Astrocyte of the hippocampus (primary cell): ENCODE measurements around the gene TLE5.
A peak's percentile ranks its signal among the peaks of the same experiment; 100 is the strongest.
"Not testable (repeated sequence)": the region's sequence is repeated elsewhere in the genome, so short reads cannot be mapped to it uniquely, and the experiment has no call there.

Experiments
- DNase-seq: peaks from one replicate; pipeline ENCODE4 v3.0.0; 2011; ENCODE audit warnings: low read depth, low spot score

Gene TLE5

DNA sequence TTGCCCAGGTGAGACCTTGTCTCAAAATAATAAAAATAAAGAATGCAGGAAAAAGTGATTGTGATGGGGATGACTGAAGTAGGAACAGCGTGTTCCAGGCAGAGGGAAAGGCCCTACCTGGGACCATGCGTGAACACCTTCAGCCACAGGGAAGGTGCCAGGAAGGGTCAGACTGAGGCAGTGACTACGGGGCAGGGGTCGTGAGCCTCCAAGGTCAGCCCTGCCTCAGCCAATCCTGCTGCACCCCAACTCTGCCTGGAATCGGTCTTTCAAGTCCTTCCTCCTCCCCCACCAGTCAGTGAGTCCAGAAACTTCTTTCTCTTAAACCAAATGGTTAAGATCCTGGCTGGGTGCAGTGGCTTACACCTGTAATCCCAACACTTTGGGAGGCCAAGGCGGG, 17.1 kb downstream of the TLE5 start:
- DNase-seq, result no peak

DNA sequence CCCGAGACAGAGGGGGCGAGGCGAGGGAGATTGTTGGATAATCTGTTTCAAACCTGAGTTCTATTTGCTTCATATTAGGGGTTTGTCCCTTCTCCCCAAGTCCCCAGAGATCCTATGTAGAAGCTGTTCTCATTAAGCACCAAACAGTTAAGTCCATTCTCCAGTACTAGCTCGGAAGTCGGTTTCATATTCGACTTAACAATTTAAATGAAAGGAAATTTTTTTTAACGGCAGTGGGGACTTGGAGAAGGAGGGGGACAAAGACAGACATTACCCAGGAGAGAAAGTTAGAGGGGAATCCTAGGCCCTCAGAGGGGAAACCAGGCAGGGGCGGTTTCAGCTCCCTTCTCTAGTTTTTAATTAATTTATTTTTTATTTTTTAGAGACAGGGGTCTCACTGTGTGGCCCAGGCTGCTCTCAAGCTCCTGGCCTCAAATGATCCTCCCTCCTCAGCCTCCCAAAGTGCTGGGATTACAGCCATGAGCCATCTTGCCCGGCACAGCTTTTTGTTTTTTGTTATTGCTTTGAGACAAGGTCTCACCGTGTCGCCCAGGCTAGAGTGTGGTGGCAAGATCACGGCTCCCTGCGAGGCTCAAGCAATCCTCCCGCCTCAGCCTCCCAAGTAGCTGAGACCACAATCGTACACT, 19.6 kb downstream of the TLE5 start:
- no peak for DNase-seq

DNA sequence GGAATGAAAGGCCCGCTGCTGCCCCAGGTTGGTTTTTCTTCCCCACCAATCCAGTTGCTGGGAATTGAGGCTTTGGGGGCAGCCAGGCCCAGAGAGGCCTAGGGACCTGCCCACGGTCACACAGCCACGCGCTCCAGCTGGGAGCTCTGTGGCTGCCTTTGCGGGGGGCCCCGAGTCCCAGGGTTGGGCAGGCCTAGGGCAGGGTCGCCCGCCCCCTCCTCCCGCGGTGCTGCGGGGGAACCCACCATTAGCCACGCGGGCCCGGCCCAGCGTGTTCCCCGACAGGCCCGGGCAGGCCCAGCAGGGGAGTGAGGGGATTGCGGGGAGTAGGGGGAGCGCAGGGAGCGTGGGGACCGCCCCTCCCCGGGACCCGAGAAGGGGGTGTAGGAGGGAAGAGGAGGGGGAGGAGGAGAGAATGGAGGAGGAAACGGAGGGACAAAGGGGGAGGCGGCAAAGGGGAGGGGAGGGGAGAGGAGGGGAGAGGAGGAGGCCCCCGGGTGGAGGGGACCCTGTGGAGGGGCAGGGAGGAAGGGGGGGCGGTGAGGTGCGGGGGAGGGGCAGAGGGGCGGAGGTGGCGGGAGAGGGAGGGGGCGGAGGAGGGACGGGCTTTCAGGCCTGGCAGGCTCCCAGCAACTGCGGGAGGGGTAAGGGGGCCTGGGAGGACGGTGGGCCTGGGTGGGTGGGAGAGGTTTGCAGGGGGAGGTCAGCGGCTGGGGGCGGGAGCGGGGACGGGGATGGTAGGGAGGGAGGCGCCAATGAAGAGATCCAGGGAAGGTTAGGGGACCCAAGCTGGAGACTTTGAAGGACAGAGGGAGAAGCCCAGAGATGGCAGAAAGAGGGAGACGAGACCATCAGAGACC, 20.3 kb downstream of the TLE5 start:
- DNase-seq, result no peak

DNA sequence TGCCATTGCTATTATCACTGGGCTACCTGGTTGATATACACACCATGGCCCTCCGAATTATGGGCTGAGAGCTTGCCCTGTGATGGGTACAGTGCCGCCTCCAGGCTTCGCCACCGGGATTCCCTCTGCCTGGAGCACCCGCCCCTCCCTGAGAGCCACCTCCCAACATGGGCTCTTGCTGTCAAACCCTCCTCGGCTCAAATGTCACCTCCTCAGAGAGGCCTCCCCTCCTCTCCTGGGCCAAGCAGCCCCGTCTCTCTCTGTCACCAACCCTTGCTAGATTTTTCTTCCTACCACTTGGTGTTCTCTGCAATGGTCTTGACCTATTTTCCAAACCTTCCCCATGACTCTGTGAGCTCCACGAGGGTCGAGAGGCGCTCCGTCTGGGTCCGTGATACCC, 21.0 kb downstream of the TLE5 start:
- DNase-seq, result no peak

DNA sequence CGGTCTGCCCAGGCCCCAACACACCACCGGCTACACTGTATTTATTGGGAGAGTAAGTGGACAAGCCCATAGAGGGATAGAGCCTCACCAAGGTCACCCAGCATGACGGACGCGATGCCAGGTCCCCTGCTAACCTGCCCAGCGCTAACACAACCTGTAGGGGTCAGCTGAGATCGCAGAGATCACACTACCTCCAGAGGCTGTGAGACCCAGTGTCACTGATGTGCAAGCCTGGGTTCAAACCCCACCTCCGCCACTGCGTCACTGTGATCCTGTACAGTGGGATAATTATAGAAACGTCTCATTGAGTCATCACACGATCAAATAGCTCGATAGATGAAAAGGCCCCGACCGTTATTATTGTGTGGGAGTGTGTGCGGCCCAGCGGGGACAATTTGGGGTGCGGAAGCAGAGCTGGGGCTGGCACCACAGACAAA, 22.6 kb downstream of the TLE5 start:
- DNase-seq, result no peak

DNA sequence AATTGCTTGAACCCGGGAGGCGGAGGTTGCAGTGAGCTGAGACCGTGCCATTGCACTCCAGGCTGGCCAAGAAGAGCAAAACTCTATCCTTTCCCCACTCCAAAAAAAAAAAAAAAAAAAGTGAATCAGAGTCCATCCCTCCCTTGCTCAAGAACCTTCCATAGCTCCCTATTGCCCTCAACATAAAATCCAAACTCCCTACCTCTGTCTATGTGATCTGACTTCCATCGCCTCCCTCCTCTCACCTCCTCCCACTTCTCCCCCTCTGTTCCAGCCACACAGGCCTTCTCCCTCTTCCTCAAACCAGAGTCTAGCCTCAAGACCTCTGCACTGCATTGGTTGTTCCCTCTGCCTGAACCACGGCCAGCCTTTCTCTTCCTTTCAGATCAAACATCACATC, 23.2 kb downstream of the TLE5 start:
- no peak for DNase-seq

DNA sequence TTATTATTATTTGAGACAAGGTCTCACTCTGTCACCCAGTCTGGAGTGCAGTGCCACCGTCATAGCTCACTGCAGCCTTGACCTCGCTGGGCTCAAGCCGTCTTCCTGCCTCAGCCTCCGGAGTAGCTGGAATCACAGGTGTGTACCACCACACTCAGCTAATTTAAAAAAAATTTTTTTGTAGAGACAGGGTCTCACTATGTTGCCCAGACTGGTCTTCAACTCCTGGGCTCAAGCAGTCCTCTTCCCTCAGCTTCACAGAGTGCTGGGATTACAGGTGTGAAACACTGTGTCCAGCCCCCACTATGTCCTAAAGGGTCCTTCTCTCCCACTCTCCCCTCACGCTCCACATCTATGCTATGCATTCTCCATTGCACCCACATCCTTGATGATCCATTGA, 24.1 kb downstream of the TLE5 start:
- no peak for DNase-seq

DNA sequence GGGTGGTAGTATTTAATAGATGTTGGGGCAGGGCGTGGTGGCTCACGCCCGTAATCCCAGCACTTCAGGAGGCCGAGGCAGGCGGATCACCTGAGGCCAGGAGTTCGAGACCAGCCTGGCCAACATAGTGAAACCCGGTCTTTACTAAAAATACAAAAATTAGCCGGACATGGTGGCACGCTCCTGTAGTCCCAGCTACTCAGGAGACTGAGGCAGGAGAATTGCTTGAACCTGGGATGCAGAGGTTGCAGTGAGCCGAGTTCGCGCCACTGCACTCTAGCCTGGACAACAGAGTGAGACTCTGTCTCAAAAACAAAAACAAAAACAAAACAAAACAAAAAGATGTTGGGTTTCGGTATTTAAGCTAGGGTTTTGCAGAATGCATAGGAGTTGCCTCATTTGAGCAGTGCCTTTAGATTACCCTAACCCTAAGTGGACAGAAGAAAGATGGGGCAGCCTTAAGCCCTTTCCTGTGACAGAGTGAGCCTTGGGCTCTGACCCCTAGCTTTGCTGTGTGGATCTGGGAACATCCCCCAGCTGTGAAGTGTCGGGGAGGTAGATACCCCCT, 25.2 kb downstream of the TLE5 start:
- not testable (repeated sequence) for DNase-seq

DNA sequence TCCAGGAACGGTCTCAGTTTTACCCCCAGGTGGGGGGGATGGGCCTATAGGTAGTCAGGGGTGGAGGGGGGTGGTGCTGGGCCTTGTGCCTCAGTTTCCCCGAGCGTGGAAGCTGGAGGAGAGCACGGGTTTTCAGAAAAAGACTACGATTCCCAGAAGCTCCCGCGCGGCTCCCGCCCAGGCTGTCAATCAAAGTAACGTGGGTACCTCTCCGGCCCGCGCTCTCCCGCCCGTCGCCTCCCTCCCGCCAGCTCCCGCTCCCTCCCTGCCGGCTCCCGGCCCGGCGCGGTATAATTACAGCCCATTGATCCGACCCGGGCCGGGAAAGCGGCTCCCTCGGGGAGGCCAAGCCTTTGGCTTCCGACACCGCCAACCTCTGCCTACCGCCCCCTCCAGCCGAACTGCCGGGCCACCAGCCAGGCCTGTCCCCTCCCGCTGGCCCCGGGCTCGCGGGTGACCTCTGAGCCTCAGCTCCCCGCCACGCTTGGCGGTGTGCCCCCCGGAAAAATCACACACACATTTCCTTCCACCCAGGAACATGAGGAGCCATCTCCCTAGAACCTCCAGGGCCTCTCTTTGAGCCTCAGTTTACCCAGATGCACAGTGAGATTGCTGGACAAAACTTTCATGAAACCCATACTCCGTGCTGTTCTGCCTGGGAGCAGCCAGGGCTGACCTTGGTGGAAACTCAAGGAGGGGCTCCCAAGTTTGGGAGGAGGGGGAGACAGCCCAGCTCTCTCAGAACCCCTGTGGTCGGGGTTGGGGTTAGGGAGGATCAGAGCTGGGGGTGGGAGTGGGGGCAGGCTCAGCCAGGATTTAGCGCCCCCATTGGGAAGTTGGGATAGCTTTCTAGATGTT, 25.9 kb downstream of the TLE5 start:
- peak; percentile 97 for DNase-seq

DNA sequence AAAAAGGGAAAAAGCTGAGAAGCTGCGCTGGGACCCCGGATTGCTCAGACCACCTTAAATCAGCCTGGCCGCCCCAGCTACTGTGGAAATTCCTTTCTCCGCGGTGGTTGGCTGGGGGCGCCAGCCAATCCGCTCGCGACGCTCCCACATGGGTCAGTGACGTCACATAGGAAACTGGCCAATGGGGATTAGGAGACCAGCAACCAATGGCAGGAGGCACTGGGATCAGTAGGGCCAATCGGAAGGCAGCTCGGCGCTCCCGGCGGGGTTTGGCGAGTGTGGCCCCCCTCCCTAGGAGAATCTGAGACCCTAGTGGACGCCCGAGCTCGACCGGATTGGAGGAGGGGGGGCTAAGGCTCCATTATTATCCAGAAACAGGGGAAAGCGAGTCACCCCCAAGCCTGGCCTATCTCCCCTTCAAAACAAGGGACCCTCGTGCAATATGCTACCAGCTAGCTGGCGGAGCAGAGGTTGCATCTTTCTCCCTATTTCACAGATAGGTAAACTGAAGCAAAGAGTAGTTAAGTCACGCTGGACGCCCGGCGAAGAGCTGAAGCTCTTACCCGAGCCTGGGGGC, 26.7 kb downstream of the TLE5 start:
- peak; percentile 100 for DNase-seq

DNA sequence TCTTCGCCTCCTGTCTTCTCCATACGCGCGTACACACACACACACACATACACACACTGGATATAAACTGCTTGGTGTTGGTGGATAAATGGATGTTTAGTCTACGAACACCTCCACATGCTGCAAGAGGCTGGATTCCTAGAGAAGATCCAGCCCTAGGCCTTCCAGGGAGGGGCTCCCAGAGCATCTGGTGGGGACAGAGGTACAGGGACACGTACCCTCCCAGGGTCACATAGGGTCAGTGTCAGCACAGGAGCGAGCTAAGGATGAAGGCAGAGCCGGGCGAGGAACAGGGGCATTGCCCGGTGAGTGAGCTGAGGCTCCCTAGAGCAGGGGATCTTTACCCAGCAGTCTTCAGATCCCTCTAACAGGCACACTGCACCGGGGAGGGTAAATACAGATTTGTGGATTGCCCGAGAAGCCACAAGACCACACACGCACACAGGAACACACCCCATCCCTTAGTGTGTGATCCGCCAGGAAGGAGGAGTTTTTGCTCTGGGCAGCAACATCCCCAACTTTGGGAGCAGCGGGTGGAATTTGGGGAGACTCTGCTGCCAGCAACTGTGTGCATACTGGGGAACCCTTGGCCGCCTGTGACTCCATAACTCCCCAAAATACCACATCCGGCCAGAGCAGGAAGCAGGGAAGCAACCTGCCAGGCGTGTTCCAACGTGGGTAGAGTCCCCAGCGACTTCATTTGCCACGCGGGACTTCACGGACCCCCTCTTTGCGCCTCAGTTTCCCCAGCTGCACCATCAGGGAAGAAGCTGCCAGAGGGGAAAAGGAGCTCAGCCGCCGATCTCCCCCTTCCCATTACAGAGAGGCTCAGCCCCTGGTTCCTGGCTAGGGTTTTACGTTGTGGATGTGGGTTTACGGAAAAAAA, 27.4 kb downstream of the TLE5 start:
- DNase-seq, result peak; percentile 71

DNA sequence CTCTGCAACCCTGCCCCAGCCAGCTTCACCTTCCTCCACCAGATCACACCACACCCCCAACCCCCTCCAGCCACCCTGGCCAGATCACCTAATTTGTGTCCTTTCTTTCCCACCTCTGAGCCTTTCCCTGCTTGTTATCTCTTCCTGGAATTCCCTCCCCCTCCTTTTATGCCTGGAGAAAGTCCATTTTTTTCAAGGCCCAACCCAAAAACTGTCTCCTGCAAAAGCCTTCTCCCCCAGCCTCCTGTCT, 28.0 kb downstream of the TLE5 start:
- DNase-seq, result no peak

DNA sequence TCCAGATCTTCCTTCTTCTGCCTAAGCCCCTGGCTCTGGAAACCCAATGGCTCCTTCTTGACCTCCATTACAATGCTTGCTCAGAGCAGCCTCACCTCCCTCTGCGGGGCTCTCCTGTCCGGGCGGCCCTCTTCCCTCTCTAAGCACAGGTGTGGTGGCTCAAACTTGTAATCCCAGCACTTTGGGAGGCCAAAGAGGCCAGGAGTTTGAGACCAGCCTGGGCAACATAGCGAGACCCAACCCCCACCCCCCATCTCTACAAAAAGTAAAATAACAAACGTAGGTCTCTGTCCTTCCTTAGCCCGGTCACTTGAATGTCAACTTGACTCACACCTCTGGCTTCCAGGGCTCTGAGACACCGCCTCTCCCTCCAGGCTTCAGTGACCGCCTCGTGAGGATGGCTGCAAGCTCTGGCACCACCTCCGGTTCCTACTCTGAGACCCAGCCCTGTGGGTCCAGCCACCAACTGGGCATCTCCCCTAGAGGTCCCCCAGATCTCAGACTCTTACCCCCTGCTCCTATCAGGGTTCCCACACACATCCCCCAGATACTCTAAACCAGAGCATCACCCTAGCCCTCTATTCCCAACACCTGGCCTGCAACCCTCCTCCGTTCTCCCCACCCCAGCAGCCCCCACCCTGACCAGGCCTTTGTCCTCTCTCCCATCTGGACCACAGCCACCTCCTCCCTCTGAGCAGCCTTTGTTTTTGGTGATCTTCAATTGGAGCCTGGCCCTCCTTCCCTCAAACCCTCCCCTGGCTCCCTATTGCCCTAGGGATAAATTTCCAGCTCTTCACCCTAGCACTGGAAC, 28.5 kb downstream of the TLE5 start:
- no peak for DNase-seq

DNA sequence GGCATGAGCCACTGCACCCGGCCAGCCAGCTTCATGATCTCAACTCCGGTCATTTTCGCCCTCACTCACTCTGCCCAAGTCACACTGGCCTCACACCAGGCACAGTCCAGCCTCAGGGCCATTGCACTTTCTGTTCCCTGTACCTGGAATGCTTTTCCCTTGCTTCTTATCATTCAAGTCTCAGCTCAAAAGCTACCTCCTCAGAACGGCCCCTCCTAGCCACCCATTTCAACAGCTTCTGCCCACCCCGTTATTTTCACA, 30.8 kb downstream of the TLE5 start:
- DNase-seq, result no peak

DNA sequence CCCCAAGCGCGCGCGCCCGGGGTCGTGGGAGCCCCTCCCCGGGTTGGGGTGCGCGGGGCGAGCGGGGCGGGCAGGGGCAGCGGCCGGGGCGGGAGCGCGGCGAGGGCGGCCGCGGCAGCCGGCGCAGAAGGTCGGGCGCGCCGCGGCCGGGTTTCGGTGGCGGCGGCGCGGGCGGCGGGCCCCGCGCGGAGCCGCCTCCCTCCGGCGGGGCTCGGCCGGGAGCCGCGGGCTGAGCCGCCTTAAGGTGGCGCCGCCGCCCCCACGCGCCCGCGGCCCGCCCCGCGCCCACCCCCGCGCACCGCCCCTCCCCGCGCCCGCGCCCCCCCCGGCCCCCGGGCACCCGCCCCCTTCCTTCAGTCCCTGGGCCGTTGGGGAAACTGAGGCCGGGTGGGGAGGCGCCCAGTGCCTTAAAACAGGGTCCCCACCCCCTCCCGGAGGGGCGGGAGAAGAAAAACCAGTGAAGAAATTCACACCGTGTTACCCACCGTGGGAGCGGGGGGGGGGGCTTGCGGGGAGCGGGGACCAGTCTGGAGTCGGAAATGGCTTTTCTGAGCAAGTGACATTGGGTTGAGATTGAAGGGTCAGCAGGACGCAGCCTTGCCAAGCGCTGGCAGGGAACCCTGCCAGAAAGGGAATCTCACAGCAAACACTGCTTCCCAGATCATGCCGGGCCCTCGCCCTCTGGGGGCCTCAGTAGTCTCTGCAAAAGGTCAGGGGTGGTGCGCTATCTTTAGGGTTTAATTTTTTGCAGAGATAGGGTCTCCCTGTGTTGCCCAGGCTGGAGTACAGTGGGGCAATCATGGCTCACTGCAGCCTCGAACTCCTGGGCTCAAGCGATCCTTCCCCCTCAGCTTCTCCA, 33.0 kb downstream of the TLE5 start, which contains the start of gene TLE2:
TLE2 (minus strand) TSS at position 216 of the 859 bp plus-strand sequence. CDS start 376 bp downstream, outside the sequence.
- DNase-seq, result no peak

DNA sequence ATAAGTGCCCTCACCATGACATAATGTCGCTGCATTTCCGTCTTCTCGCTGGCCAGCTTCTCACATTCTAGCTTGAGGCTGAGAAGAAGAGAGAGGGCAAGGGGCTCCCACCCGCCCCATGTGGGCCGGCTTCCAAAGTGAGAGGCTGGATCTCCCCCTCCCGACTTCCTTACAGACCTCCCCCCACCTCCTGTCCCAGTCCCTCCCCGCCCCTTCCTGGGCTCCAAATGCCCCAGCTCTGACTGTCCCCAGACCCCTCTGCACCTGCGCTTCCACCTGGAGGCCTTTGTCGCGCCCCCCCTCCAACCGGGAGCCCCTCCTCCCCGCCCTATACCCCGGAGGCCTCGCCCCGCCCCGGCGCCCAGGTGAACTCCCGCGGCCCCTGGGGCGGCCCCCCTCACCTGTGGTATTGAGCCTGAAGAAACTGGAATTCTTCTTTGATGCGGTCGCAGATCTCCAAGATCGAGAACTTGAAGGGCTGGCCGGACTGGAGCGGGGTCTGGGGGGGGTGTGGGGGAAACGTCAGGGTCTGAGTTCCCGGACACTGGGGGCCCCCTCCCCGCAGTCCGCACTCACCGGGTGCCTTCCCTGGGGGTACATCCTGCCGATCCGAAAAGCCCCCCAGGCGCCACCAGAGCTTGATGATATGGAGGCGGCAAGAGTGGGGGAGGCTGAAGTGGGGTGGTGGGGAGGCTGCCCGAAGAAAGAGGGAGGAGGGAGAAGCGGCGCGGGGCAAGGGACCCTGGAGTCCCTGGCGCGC, 33.8 kb downstream of the TLE5 start:
- no peak for DNase-seq

DNA sequence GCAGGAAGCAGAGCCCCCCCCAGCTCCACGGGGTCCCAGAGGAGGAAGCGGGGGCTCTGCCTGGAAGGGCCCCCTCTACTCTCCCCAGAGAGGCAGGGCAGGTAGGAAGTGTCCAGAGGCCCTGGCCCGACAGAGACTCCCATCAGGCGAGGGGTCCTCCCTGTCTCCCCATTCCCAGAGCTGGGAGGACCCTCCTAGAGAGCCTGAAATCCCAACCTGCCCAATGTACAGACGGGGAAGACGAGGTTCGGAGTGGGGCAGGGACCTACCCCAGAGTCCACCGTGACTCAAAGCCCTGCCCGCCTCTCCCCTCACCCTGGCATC, 34.4 kb downstream of the TLE5 start:
- no peak for DNase-seq

DNA sequence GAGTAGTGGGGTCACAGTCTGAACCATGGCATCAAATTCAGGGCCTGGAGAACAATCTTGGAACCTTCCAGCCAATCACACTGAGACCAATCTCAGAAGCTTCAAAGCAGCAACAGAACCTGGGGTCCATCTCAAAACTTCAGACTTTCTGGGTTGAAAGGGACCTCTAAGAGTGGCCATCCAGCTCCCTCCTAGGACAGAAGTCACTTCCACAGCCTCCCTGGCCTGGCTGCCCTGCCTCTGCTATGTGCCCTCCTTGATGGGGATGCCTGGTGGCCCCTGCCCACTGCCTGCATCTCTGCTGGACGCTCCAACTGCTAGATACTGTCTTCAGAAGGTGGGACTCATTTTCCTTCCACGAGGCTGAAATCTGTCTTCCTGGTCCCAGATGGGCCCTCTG, 35.0 kb downstream of the TLE5 start:
- no peak for DNase-seq

DNA sequence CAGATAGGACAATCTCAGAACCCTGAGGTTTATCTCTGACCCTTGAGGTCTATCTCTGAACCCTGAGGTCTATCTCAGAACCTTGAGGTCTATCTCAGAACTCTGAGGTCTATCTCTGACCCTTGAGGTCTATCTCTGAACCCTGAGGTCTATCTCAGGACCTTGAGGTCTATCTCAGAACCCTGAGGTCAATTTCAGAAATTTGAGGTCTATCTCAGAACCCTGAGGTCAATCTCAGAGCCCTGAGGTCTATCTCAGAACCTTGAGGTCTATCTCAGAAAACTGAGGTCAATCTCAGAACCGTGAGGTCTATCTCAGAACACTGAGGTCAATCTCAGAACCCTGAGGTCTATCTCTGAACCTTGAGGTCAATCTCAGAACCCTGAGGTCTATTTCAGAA, 35.5 kb downstream of the TLE5 start:
- DNase-seq, result no peak
